Common myeloid progenitor, CD34-positive (primary cell): Measurements from ENCODE around the gene MSANTD3.
A peak's percentile ranks its signal among the peaks of the same experiment; 100 is the strongest.

Experiments used
- CTCF ChIA-PET: fragments of 350-600 bp; sonication (Branson Sonifier 250); formaldehyde crosslinking; loops from one replicate; lab custom pipeline; 2021; ENCODE audit warnings: antibody characterized with exemption; lab: Charles Lee
- POLR2A ChIA-PET: fragments of 350-600 bp; sonication (Branson Sonifier 250); formaldehyde crosslinking; loops from one replicate; lab custom pipeline; 2021; ENCODE audit warnings: antibody characterized with exemption; lab: Charles Lee
- DNase-seq, 3 donors: peaks; one replicate each; pipeline versions ENCODE4 v3.0.0 to v3.0.0-alpha.2; 2013
- H3K27ac ChIP-seq, 2 experiments: 1 replicate in 1 of 2; 2 replicates in 1 of 2; pipeline ENCODE4 v1.7.0; 2013; ENCODE audit warnings: inconsistent platforms in 2 of 2, low read length in 2 of 2, mild to moderate bottlenecking in 2 of 2, low read depth in 1 of 2, moderate library complexity in 1 of 2; ENCODE audit not compliant: severe bottlenecking in 2 of 2, insufficient read depth in 1 of 2, poor library complexity in 1 of 2
- H3K27me3 ChIP-seq, 5 experiments: replicated peaks in 2 of 5; 1 replicate in 3 of 5; 2 replicates in 2 of 5; pipeline versions ENCODE4 v1.6.1 to v1.7.0; 2013; ENCODE audit warnings: low read length in 4 of 5, mild to moderate bottlenecking in 2 of 5, moderate library complexity in 2 of 5, inconsistent platforms in 1 of 5; ENCODE audit not compliant: insufficient read depth in 5 of 5, control insufficient read depth in 4 of 5
- H3K36me3 ChIP-seq, 4 experiments: 1 replicate in 2 of 4; 2 replicates in 2 of 4; pipeline versions ENCODE4 v1.6.1 to v1.7.0; 2013; ENCODE audit warnings: low read length in 3 of 4, control low read depth in 1 of 4, mild to moderate bottlenecking in 1 of 4; ENCODE audit not compliant: control insufficient read depth in 4 of 4, insufficient read depth in 4 of 4
- H3K4me1 ChIP-seq, 4 experiments: 1 replicate in 3 of 4; 2 replicates in 1 of 4; pipeline versions ENCODE4 v1.6.1 to v1.7.1; 2013; ENCODE audit warnings: low read length in 3 of 4, mild to moderate bottlenecking in 3 of 4, control low read depth in 1 of 4, inconsistent platforms in 1 of 4, moderate library complexity in 1 of 4; ENCODE audit not compliant: control insufficient read depth in 4 of 4, insufficient read depth in 4 of 4; ENCODE audit errors: control extremely low read depth in 1 of 4
- H3K4me3 ChIP-seq, 7 experiments: 1 replicate in 4 of 7; 2 replicates in 3 of 7; pipeline versions ENCODE4 v1.5.1 to v1.7.0; 2013; ENCODE audit warnings: mild to moderate bottlenecking in 7 of 7, low read length in 6 of 7, moderate library complexity in 6 of 7, inconsistent platforms in 2 of 7, low read depth in 2 of 7, control low read depth in 1 of 7; ENCODE audit not compliant: insufficient read depth in 4 of 7, control insufficient read depth in 1 of 7; ENCODE audit errors: extremely low read depth in 1 of 7
- H3K9me3 ChIP-seq, 5 experiments: 1 replicate in 4 of 5; 2 replicates in 1 of 5; pipeline versions ENCODE4 v1.6.1 to v1.7.1; 2013; ENCODE audit warnings: low read length in 4 of 5, mild to moderate bottlenecking in 2 of 5, inconsistent platforms in 1 of 5, low read depth in 1 of 5, moderate library complexity in 1 of 5; ENCODE audit not compliant: control insufficient read depth in 4 of 5, insufficient read depth in 2 of 5; ENCODE audit errors: control extremely low read depth in 1 of 5
- WGBS: methylation state at CpG from one replicate; pipeline ENCODE4 v1.1.5; 2013; ENCODE audit not compliant: insufficient coverage; 5-methylcytosine and 5-hydroxymethylcytosine counted together

MSANTD3 gene

DNA sequence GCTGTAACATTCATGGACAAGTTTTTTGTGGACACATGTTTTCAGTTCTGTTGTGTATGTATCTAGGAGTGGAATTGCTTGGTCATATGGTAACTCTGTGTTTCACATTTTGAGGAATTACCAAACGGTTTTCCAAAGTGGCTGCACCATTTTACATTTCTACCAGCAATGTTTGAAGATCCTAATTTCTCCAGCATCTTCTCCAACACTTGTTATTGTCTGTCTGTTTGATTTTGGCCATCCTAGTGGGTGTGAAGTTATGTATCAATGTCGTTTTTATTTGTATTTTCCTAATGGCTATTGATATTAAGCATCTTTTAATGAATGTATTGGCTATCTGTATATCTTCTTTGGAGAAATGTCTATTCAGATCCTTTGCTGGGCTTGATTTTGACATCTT, 52.9 kb downstream of the MSANTD3 start:
- no peak for DNase-seq
- no peak overlapping the region for H3K27ac ChIP-seq
- H3K9me3 ChIP-seq = no peaks in the 10 kb centered on the region
- WGBS = no CpG with 5 or more reads among the region's 2 CpGs
- ChIA-PET POLR2A (no interaction called here), CTCF (no interaction called here)
- H3K36me3 ChIP-seq = no peaks in the 10 kb centered on the region
- H3K27me3 ChIP-seq = peaks cover 0 to 4% (median 0%) of the 10 kb centered on the region in 5 experiments
- no peaks in the 10 kb centered on the region for H3K4me1 ChIP-seq
- no peak overlapping the region for H3K4me3 ChIP-seq

DNA sequence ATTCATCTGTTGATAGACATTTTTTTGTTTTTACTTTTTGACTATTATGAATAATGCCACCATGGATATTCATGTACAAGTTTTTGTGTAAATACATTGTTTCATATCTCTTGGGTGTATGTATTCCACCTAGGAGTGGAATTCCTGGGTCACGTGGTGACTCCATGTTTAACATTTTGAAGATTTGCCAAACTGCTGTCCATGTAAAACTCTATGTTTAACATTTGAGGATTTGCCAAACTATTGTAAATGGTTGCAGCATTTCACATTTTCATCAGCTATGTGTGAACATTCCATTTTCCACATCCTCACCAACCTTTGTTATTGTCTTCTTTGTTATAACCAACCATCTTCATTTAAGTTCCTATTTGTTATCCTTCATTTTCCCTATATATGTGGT, 58.3 kb downstream of the MSANTD3 start:
- H3K4me1 ChIP-seq = no peaks in the 10 kb centered on the region
- H3K36me3 ChIP-seq = no peaks in the 10 kb centered on the region
- H3K27me3 ChIP-seq = no peaks in the 10 kb centered on the region
- no peak overlapping the region for H3K4me3 ChIP-seq
- DNase-seq = no peak
- H3K9me3 ChIP-seq = no peaks in the 10 kb centered on the region
- ChIA-PET CTCF (interaction anchor here (0.8 kb wide), 1 partner anchor 8 kb away, joined by 4 read pairs; no protein-coding TSS in a partner anchor), POLR2A (interaction anchor here (0.6 kb wide), 2 partner anchors 133 to 1764 kb away, joined by 4 to 5 read pairs; no protein-coding TSS in a partner anchor)
- H3K27ac ChIP-seq = no peak overlapping the region
- 100% methylated on average over 1 of the region's 1 CpG for WGBS

DNA sequence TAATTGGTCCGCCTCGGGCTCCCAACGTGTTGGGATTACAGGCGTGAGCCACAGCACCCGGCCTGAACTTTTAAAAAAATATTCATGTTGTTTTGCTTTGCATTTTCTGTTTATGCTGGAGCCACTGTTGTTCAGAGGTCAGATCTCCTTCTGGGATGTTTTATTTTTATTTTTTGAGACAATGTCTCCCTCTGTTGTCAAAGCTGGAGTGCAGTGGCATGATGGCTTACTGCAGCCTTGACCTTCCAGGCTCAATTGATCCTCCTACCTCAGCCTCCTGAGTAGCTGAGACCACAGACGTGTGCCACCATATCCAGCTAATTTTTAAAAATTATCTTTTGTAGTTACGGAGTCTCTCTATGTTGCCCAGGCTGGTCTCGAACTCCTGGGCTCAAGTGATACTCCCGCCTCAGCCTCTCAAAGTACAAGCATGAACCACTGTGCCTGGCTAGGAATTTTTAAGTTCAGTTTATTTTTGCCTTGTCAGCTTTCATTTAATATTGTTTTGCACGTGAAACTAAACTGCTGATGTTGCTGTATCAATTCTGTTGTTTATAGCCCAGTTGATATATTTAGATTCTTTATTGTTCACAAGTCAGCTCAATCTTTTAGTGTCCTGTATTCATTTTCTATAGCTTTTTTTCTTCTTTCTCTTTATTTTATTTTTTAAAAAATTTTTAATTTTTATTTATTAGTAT, 59.7 kb downstream of the MSANTD3 start:
- no peak overlapping the region for H3K27ac ChIP-seq
- H3K9me3 ChIP-seq = no peaks in the 10 kb centered on the region
- POLR2A ChIA-PET = no interaction called here
- CTCF ChIA-PET = no interaction called here
- WGBS = 83% methylated on average over 7 of the region's 10 CpGs
- no peak overlapping the region for H3K4me3 ChIP-seq
- no peaks in the 10 kb centered on the region for H3K27me3 ChIP-seq
- no peak for DNase-seq
- no peaks in the 10 kb centered on the region for H3K36me3 ChIP-seq
- no peaks in the 10 kb centered on the region for H3K4me1 ChIP-seq

DNA sequence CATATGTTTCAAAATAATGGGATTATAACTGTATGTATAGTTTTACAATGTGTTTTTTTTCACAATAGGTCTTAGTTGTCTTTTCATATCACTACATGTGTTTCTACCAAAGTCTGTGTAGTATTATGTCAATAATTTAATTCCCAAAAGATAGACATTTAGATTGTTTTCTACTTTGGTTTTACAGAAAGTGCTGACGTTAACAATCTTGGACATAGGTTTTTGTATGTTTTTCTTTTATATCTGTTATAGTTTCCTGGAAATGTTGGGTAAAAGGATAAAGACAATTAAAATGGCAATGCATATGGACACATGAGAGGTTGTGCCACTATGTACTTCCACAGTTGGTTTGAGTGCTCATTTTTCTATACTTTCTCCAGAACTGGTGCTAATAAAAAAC, 61.2 kb downstream of the MSANTD3 start:
- Histone ChIP-seq H3K36me3 (no peaks in the 10 kb centered on the region), H3K27ac (no peak overlapping the region), H3K27me3 (no peaks in the 10 kb centered on the region), H3K9me3 (no peaks in the 10 kb centered on the region), H3K4me1 (peaks cover 0 to 8% (median 0%) of the 10 kb centered on the region in 4 experiments), H3K4me3 (no peak overlapping the region)
- 100% methylated on average over 1 of the region's 1 CpG for WGBS
- ChIA-PET POLR2A (no interaction called here), CTCF (no interaction called here)
- DNase-seq = no peak

DNA sequence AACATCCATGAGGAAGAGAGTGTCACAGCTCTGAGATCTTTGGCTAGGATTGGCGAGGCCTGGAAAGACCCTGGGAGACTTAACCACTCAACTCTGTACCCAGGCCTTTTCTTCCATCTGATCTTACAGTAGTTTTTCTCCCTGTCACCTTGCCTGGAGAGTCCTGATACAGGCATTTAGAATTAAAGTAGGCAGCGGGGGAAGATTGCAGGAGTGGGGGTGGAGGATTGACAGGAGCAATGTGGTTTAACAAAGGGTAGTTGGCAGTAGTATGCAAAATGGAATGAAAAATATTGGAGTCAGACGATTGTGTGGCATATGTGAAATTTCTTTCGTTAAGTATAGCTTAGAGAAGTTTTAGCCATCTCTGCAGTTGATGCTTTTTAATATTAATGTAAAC, 62.9 kb downstream of the MSANTD3 start:
- Histone ChIP-seq H3K27me3 (no peaks in the 10 kb centered on the region), H3K36me3 (no peaks in the 10 kb centered on the region), H3K4me3 (no peak overlapping the region), H3K9me3 (no peaks in the 10 kb centered on the region), H3K4me1 (peaks cover 0 to 8% (median 0%) of the 10 kb centered on the region in 4 experiments), H3K27ac (no peak overlapping the region)
- no peak for DNase-seq
- POLR2A ChIA-PET = interaction anchor here (0.6 kb wide), 1 partner anchor 45 kb away, joined by 3 read pairs; no protein-coding TSS in a partner anchor
- WGBS = 100% methylated on average over 1 of the region's 4 CpGs
- CTCF ChIA-PET = no interaction called here

DNA sequence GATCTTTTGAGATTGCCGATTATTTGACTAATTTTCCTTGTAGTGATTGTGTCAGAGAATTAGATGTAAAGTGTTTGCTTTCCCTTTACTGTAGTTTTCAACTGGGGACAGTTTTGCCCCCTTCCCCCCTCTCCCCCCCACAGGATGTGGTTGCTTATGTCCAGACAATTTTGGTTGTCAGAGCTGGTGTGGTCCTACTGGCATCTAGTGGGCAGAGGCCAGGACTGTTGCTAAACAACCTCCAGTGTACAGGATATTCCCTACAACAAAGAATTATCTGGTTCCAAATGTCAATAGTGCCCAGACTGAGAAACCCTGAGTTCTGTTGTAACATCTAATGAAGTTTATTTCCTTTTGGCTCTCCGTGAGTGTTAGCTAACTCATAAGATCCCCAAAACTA, 66.0 kb downstream of the MSANTD3 start:
- ChIA-PET CTCF (interaction anchor here (1.2 kb wide), 1 partner anchor 168 kb away, joined by 3 read pairs; no protein-coding TSS in a partner anchor), POLR2A (no interaction called here)
- H3K27me3 ChIP-seq = no peaks in the 10 kb centered on the region
- no peaks in the 10 kb centered on the region for H3K36me3 ChIP-seq
- DNase-seq = peak in 1 of 3 donors; percentile 7
- no peaks in the 10 kb centered on the region for H3K9me3 ChIP-seq
- WGBS = no CpG with 5 or more reads among the region's 2 CpGs
- peaks cover 0 to 8% (median 0%) of the 10 kb centered on the region in 4 experiments for H3K4me1 ChIP-seq
- no peak overlapping the region for H3K27ac ChIP-seq
- H3K4me3 ChIP-seq = no peak overlapping the region

DNA sequence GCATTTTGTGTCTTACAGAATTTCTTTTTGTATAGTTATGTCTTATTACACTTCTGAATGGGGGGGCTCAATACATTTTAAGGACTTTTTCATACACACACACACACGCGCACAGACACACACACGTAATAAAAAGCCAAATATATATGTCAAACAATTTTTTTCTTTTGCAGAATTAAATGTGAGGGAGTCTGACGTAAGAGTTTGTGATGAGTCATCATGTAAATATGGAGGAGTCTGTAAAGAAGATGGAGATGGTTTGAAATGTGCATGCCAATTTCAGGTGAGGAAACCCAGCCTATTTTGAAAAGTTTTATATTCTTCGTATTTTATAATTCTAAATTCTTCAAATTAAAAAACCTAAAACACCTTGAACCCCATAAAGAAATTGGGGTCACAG, 71.6 kb downstream of the MSANTD3 start:
- Histone ChIP-seq H3K36me3 (no peaks in the 10 kb centered on the region), H3K27ac (no peak overlapping the region), H3K4me3 (no peak overlapping the region), H3K27me3 (no peaks in the 10 kb centered on the region), H3K9me3 (peaks cover 0 to 3% (median 0%) of the 10 kb centered on the region in 5 experiments), H3K4me1 (no peaks in the 10 kb centered on the region)
- WGBS = no CpG with 5 or more reads among the region's 5 CpGs
- CTCF ChIA-PET = no interaction called here
- DNase-seq = peak in 2 of 3 donors; percentile 5 to 16
- POLR2A ChIA-PET = no interaction called here
